Skeletal muscle tissue (tissue), 4 donors: Measurements from ENCODE around the gene PPFIA3. TPM values are rescaled to one million over a fixed set of nuclear protein-coding genes. Genes with fewer than 3 reads are reported as not detected.
A peak's percentile ranks its signal among the peaks of the same experiment; 100 is the strongest.

Experiments
- H3K27ac ChIP-seq: one replicate; pipeline ENCODE4 v1.7.0; 2013; ENCODE audit warnings: mild to moderate bottlenecking, low read depth, low read length, inconsistent platforms
- H3K27me3 ChIP-seq, 3 donors: one replicate each; pipeline ENCODE4 v1.7.0; 2013; ENCODE audit warnings: low read length in 3 of 3; ENCODE audit not compliant: control insufficient read depth in 3 of 3, insufficient read depth in 3 of 3
- H3K36me3 ChIP-seq, 3 donors: one replicate each; pipeline ENCODE4 v1.7.0; 2013; ENCODE audit warnings: low read length in 3 of 3; ENCODE audit not compliant: control insufficient read depth in 3 of 3, insufficient read depth in 3 of 3
- H3K4me1 ChIP-seq, 3 donors: one replicate each; pipeline ENCODE4 v1.7.0; 2013; ENCODE audit warnings: low read length in 3 of 3, mild to moderate bottlenecking in 3 of 3; ENCODE audit not compliant: control insufficient read depth in 3 of 3, insufficient read depth in 3 of 3
- H3K4me3 ChIP-seq, 3 donors: one replicate each; pipeline ENCODE4 v1.7.0; 2013; ENCODE audit warnings: low read length in 3 of 3
- H3K9ac ChIP-seq, 3 donors: one replicate each; pipeline ENCODE4 v1.7.0; 2013; ENCODE audit warnings: low read length in 3 of 3, mild to moderate bottlenecking in 3 of 3, moderate library complexity in 2 of 3, low read depth in 1 of 3
- H3K9me3 ChIP-seq, 3 donors: one replicate each; pipeline ENCODE4 v1.7.0; 2013; ENCODE audit warnings: low read length in 3 of 3; ENCODE audit not compliant: control insufficient read depth in 3 of 3
- total RNA-seq: library from RNA; depleted of rRNA; stranded (reverse); fragments of >200 nt; gene quantifications from one replicate; pipeline ENCODE4 v1.2.3, GENCODE V29; 2014
- donor health status: Osteomylitis.

The PPFIA3 gene
- total RNA-seq, 1 donor from 2014 or later = 3.1 TPM

GRCh38 chr19:49085020-49085867 lies 34.1 kb upstream of the PPFIA3 start, which contains the start of gene SNRNP70:
Gene SNRNP70 (plus strand): TSS chr19:49085451. CDS start chr19:49086415, 964 bp downstream.
- peak within 1 kb of the TSS; percentile 94 to 97 (median 96) for H3K4me3 ChIP-seq
- H3K9me3 ChIP-seq = no peaks in the 10 kb centered on the region
- peak within 1 kb of the TSS; percentile 92 for H3K27ac ChIP-seq
- H3K4me1 ChIP-seq = peaks cover 17 to 37% (median 21%) of the 10 kb centered on the region in 3 donors
- H3K9ac ChIP-seq = peak within 1 kb of the TSS; percentile 90 to 99 (median 95)
- no peaks in the 10 kb centered on the region for H3K27me3 ChIP-seq
- peaks cover 18 to 20% (median 18%) of the 10 kb centered on the region in 3 donors for H3K36me3 ChIP-seq

GRCh38 chr19:49085868-49086232 lies 33.5 kb upstream of the PPFIA3 start:
- Histone ChIP-seq H3K36me3 (peaks cover 24 to 26% (median 24%) of the 10 kb centered on the region in 3 donors), H3K4me1 (peaks cover 17 to 37% (median 21%) of the 10 kb centered on the region in 3 donors), H3K27me3 (no peaks in the 10 kb centered on the region), H3K4me3 (peak overlapping the region; percentile 94 to 97 (median 96)), H3K9ac (peak overlapping the region; percentile 90 to 99 (median 95)), H3K9me3 (no peaks in the 10 kb centered on the region), H3K27ac (peak overlapping the region; percentile 92)

GRCh38 chr19:49086296-49086695 lies 33.0 kb upstream of the PPFIA3 start:
- no peaks in the 10 kb centered on the region for H3K27me3 ChIP-seq
- peak overlapping the region; percentile 90 to 99 (median 95) for H3K9ac ChIP-seq
- H3K9me3 ChIP-seq = no peaks in the 10 kb centered on the region
- peaks cover 17 to 37% (median 21%) of the 10 kb centered on the region in 3 donors for H3K4me1 ChIP-seq
- peaks cover 26 to 28% (median 27%) of the 10 kb centered on the region in 3 donors for H3K36me3 ChIP-seq
- peak overlapping the region; percentile 94 to 97 (median 96) for H3K4me3 ChIP-seq
- H3K27ac ChIP-seq = peak overlapping the region; percentile 92

- Histone ChIP-seq H3K27me3 (no peaks in the 10 kb centered on the region), H3K9me3 (no peaks in the 10 kb centered on the region), H3K4me3 (no peak overlapping the region), H3K4me1 (peaks cover 32 to 50% (median 35%) of the 10 kb centered on the region in 3 donors), H3K27ac (no peak overlapping the region), H3K36me3 (peaks cover 34 to 42% (median 36%) of the 10 kb centered on the region in 3 donors), H3K9ac (no peak overlapping the region)
These were observed 27.8 kb upstream of the PPFIA3 start for GRCh38 chr19:49091391-49092038.

GRCh38 chr19:49092686-49093085 lies 26.7 kb upstream of the PPFIA3 start:
- Histone ChIP-seq H3K4me1 (peaks cover 31 to 49% (median 33%) of the 10 kb centered on the region in 3 donors), H3K27ac (no peak overlapping the region), H3K9me3 (no peaks in the 10 kb centered on the region), H3K9ac (no peak overlapping the region), H3K27me3 (no peaks in the 10 kb centered on the region), H3K36me3 (peaks cover 30 to 37% (median 34%) of the 10 kb centered on the region in 3 donors), H3K4me3 (no peak overlapping the region)

GRCh38 chr19:49094505-49095482 lies 24.6 kb upstream of the PPFIA3 start:
- Histone ChIP-seq H3K4me3 (peak overlapping the region in 1 of 3 donors; percentile 13), H3K27ac (peak overlapping the region; percentile 39), H3K9ac (peak overlapping the region in 2 of 3 donors; percentile 35 to 62), H3K27me3 (no peaks in the 10 kb centered on the region), H3K9me3 (no peaks in the 10 kb centered on the region), H3K36me3 (peaks cover 40 to 43% (median 41%) of the 10 kb centered on the region in 3 donors), H3K4me1 (peaks cover 43 to 57% (median 49%) of the 10 kb centered on the region in 3 donors)

- H3K9ac ChIP-seq = peak overlapping the region in 2 of 3 donors; percentile 45 to 70
- peak overlapping the region; percentile 52 for H3K27ac ChIP-seq
These were observed 21.7 kb upstream of the PPFIA3 start for GRCh38 chr19:49097453-49098288.

GRCh38 chr19:49098795-49099194 lies 20.5 kb upstream of the PPFIA3 start:
- Histone ChIP-seq H3K4me1 (peaks cover 42 to 61% (median 50%) of the 10 kb centered on the region in 3 donors), H3K9me3 (no peaks in the 10 kb centered on the region), H3K4me3 (peak overlapping the region in 1 of 3 donors; percentile 8), H3K9ac (peak overlapping the region in 1 of 3 donors; percentile 35), H3K27ac (peak overlapping the region; percentile 52), H3K36me3 (peaks cover 41 to 46% (median 44%) of the 10 kb centered on the region in 3 donors), H3K27me3 (no peaks in the 10 kb centered on the region)

More at GRCh38 chr19:49097453-49098288, 21.7 kb upstream of the PPFIA3 start:
- peaks cover 37 to 43% (median 43%) of the 10 kb centered on the region in 3 donors for H3K36me3 ChIP-seq
- H3K4me1 ChIP-seq = peaks cover 43 to 62% (median 50%) of the 10 kb centered on the region in 3 donors
- H3K27me3 ChIP-seq = no peaks in the 10 kb centered on the region
- no peak overlapping the region for H3K4me3 ChIP-seq
- H3K9me3 ChIP-seq = no peaks in the 10 kb centered on the region
